HCT116 (cell line): ENCODE data around the gene PTPN2. TPM values are rescaled to one million over a fixed set of nuclear protein-coding genes. Genes with fewer than 3 reads are reported as not detected.

Experiments
- ATAC-seq: fragments of 200-7000 bp; cut with Tn5 transposase; 2 replicates; pipeline ENCODE4 v1.9.1; 2020; ENCODE audit warnings: mild to moderate bottlenecking, moderate library complexity
- BruUV-seq: library from RNA; stranded (reverse); fragments of 400-500 nt; replicated peaks from 2 replicates; lab custom pipeline; 2021; lab: Mats Ljungman, UMichigan
- CTCF ChIA-PET: fragments of 300-600 bp; sonication (Branson Sonifier 250); formaldehyde crosslinking; loops from one replicate; lab custom pipeline; 2021; ENCODE audit warnings: antibody characterized with exemption; lab: Charles Lee
- POLR2A ChIA-PET: fragments of 300-600, 350-600 bp; sonication (Branson Sonifier 250); formaldehyde crosslinking; loops from one replicate; lab custom pipeline; 2021; ENCODE audit warnings: antibody characterized with exemption; lab: Charles Lee
- RAD21 ChIA-PET, 2 experiments: fragments of 300-600 bp; sonication (Branson Sonifier 250); formaldehyde crosslinking; loops; one replicate each; lab custom pipeline; 2023; ENCODE audit warnings: low total read pairs in 2 of 2; ENCODE audit not compliant: uncharacterized antibody in 2 of 2, unreplicated experiment in 2 of 2, low non-redundant PET in 1 of 2; lab: Charles Lee
- DNase-seq: peaks from one replicate; pipeline ENCODE4 v3.0.0-alpha.2; 2010; ENCODE audit warnings: low read depth, low spot score
- H2AFZ ChIP-seq: fragments of 200-600 bp; shearing (Covaris generic), sonication (generic); 2 replicates; pipeline ENCODE4 v1.6.1; 2017; ENCODE audit warnings: low read depth, mixed run types, mixed read lengths, antibody characterized with exemption, low read length; ENCODE audit not compliant: poor library complexity, severe bottlenecking
- H3K27ac ChIP-seq: 2 replicates; pipeline ENCODE4 v1.5.1; 2012; ENCODE audit warnings: low read depth, low read length
- H3K27me3 ChIP-seq: fragments of 200-600 bp; sonication (generic); 2 replicates; pipeline ENCODE4 v1.6.1; 2016; ENCODE audit warnings: mixed run types, low read length, mixed read lengths; ENCODE audit not compliant: insufficient read depth
- H3K36me3 ChIP-seq, 2 experiments: fragments of 200-500 bp in 1 of 2; fragments of 200-600 bp in 1 of 2; sonication (Bioruptor generic) in 1 of 2; sonication (generic) in 1 of 2; 2 replicates each; pipeline versions ENCODE4 v1.5.1 to v1.6.1; 2014 to 2016; ENCODE audit warnings: low read length in 2 of 2, inconsistent platforms in 1 of 2, mixed read lengths in 1 of 2, mixed run types in 1 of 2; ENCODE audit not compliant: insufficient read depth in 2 of 2, control insufficient read depth in 1 of 2
- H3K4me1 ChIP-seq, 2 experiments: fragments of 200-600 bp in 1 of 2; sonication (generic) in 1 of 2; 2 replicates each; pipeline versions ENCODE4 v1.5.1 to v1.6.1; 2012 to 2017; ENCODE audit warnings: low read length in 2 of 2, inconsistent platforms in 1 of 2, mild to moderate bottlenecking in 1 of 2, mixed read lengths in 1 of 2, mixed run types in 1 of 2, moderate library complexity in 1 of 2; ENCODE audit not compliant: insufficient read depth in 2 of 2, control insufficient read depth in 1 of 2
- H3K4me2 ChIP-seq: fragments of 200-600 bp; sonication (generic); 2 replicates; pipeline ENCODE4 v1.6.1; 2017; ENCODE audit warnings: mixed run types, low read length, mixed read lengths
- H3K4me3 ChIP-seq, 2 experiments: fragments of 200-600 bp in 1 of 2; sonication (generic) in 1 of 2; replicated peaks in 1 of 2; 2 replicates each; pipeline ENCODE4 v1.5.1; 2011 to 2016; ENCODE audit warnings: low read length in 2 of 2, control low read depth in 1 of 2, low read depth in 1 of 2, mild to moderate bottlenecking in 1 of 2, mixed read lengths in 1 of 2, mixed run types in 1 of 2
- H3K79me2 ChIP-seq: fragments of 200-600 bp; sonication (generic); 2 replicates; pipeline ENCODE4 v1.6.1; 2017; ENCODE audit warnings: mild to moderate bottlenecking, mixed run types, low read length, moderate library complexity, mixed read lengths; ENCODE audit not compliant: insufficient read depth
- H3K9ac ChIP-seq: fragments of 200-600 bp; sonication (generic); 2 replicates; pipeline ENCODE4 v1.6.1; 2016; ENCODE audit warnings: low read length, mixed read lengths
- H3K9me2 ChIP-seq: fragments of 200-600 bp; sonication (generic), shearing (Covaris generic); 2 replicates; pipeline ENCODE4 v1.6.1; 2017; ENCODE audit warnings: mixed run types, mild to moderate bottlenecking, moderate library complexity; ENCODE audit not compliant: insufficient read depth
- H3K9me3 ChIP-seq, 2 experiments: fragments of 200-500 bp in 1 of 2; fragments of 200-600 bp in 1 of 2; sonication (Bioruptor generic) in 1 of 2; sonication (generic) in 1 of 2; 2 replicates each; pipeline ENCODE4 v1.6.1; 2014 to 2017; ENCODE audit warnings: low read length in 2 of 2, mixed read lengths in 2 of 2, inconsistent platforms in 1 of 2, low read depth in 1 of 2, mild to moderate bottlenecking in 1 of 2, mixed run types in 1 of 2, moderate library complexity in 1 of 2; ENCODE audit not compliant: control insufficient read depth in 1 of 2, insufficient read depth in 1 of 2
- H4K20me1 ChIP-seq: fragments of 200-600 bp; sonication (generic), shearing (Covaris generic); 2 replicates; pipeline ENCODE4 v1.6.1; 2017; ENCODE audit warnings: mixed run types, mild to moderate bottlenecking, moderate library complexity; ENCODE audit not compliant: insufficient read depth
- CBX3 ChIP-seq: IDR thresholded peaks from 2 replicates; pipeline ENCODE4 v1.6.1; 2012; ENCODE audit warnings: low read depth
- EGR1 ChIP-seq: IDR thresholded peaks from 2 replicates; pipeline ENCODE4 v1.6.1; 2012; ENCODE audit warnings: low read depth
- EZH2 ChIP-seq: fragments of 200-600 bp; sonication (generic); IDR thresholded peaks from 2 replicates; pipeline ENCODE4 v1.6.1; 2017; ENCODE audit warnings: antibody characterized with exemption, mixed run types
- EZH2phosphoT487 ChIP-seq: fragments of 200-600 bp; IDR thresholded peaks from 2 replicates; pipeline ENCODE4 v1.6.1; 2018; ENCODE audit warnings: antibody characterized with exemption, borderline replicate concordance
- RAD21 ChIP-seq: IDR thresholded peaks from 2 replicates; pipeline ENCODE4 v1.6.1; 2012; ENCODE audit warnings: low read depth, mild to moderate bottlenecking
- SIN3A ChIP-seq: IDR thresholded peaks from 2 replicates; pipeline ENCODE4 v1.6.1; 2012; ENCODE audit warnings: low read depth
- TCF7L2 ChIP-seq: IDR thresholded peaks from 2 replicates; pipeline ENCODE4 v1.7.0; 2011; ENCODE audit warnings: borderline replicate concordance, inconsistent platforms; ENCODE audit not compliant: insufficient read depth, insufficient read length; ENCODE audit errors: extremely low read depth
- YY1 ChIP-seq: IDR thresholded peaks from 2 replicates; pipeline ENCODE4 v1.6.1; 2011; ENCODE audit warnings: low read length, low read depth, moderate library complexity, mild to moderate bottlenecking; ENCODE audit not compliant: insufficient replicate concordance; ENCODE audit errors: extremely low read depth
- intact Hi-C: fragments of 100-400 bp; cut with micrococcal nuclease; formaldehyde crosslinking; loops from 2 replicates; pipeline ENCODE4 v1.10.0; 2022
- total RNA-seq: library from RNA; stranded (reverse); gene quantifications from one replicate; pipeline ENCODE4 v1.2.1, GENCODE V29; 2021; ENCODE audit not compliant: unreplicated experiment
- TF ChIP-seq, protein P1 (sequence below): IDR thresholded peaks from 2 replicates; pipeline ENCODE4 v1.6.1; 2011; ENCODE audit warnings: mild to moderate bottlenecking, low read length, moderate library complexity; ENCODE audit not compliant: insufficient replicate concordance; ENCODE audit errors: extremely low read depth
- TF ChIP-seq, protein P2 (sequence below): IDR thresholded peaks from 2 replicates; pipeline ENCODE4 v1.6.1; 2012; ENCODE audit warnings: low read depth
- TF ChIP-seq, protein P3 (sequence below), 3 experiments: fragments of 200-600 bp in 1 of 3; sonication (generic) in 1 of 3; IDR thresholded peaks in 2 of 3; conservative IDR thresholded peaks in 1 of 3; 2 replicates each; pipeline ENCODE4 v1.5.1; 2012 to 2017; ENCODE audit warnings: low read depth in 2 of 3, low read length in 2 of 3, antibody characterized with exemption in 1 of 3, borderline replicate concordance in 1 of 3, control low read depth in 1 of 3, mild to moderate bottlenecking in 1 of 3, mixed read lengths in 1 of 3, mixed run types in 1 of 3, moderate library complexity in 1 of 3; ENCODE audit not compliant: insufficient read depth in 1 of 3

PTPN2 gene
- total RNA-seq, 1 experiment from 2014 or later: 50.3 TPM

DNA sequence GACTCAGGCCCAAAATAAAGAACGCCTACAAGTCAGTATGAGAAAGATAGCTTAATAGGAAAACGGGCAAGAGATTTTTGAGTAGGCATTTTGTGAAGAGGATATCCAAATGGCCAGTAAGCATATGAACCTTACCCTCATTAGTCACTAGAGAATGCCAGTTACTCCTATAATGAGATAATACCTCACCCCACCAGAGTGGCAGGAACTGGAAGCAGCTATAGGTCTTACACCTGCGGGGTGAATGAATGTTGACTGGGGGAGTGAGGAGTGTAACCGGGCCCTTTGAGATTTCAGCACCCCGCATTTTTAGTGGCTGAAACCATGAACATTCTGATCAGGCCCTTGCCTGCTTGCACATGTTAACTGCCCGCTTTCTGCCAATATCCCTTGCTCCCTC is 7.5 kb upstream of the PTPN2 start:
- TF ChIP-seq EZH2 (no peak), TCF7L2 (no peak), EZH2phosphoT487 (no peak), RAD21 (no peak), YY1 (no peak), EGR1 (no peak), SIN3A (no peak), CBX3 (no peak)
- TF ChIP-seq, protein P1, sequence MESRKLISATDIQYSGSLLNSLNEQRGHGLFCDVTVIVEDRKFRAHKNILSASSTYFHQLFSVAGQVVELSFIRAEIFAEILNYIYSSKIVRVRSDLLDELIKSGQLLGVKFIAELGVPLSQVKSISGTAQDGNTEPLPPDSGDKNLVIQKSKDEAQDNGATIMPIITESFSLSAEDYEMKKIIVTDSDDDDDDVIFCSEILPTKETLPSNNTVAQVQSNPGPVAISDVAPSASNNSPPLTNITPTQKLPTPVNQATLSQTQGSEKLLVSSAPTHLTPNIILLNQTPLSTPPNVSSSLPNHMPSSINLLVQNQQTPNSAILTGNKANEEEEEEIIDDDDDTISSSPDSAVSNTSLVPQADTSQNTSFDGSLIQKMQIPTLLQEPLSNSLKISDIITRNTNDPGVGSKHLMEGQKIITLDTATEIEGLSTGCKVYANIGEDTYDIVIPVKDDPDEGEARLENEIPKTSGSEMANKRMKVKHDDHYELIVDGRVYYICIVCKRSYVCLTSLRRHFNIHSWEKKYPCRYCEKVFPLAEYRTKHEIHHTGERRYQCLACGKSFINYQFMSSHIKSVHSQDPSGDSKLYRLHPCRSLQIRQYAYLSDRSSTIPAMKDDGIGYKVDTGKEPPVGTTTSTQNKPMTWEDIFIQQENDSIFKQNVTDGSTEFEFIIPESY: no peak
- TF ChIP-seq, protein P2, sequence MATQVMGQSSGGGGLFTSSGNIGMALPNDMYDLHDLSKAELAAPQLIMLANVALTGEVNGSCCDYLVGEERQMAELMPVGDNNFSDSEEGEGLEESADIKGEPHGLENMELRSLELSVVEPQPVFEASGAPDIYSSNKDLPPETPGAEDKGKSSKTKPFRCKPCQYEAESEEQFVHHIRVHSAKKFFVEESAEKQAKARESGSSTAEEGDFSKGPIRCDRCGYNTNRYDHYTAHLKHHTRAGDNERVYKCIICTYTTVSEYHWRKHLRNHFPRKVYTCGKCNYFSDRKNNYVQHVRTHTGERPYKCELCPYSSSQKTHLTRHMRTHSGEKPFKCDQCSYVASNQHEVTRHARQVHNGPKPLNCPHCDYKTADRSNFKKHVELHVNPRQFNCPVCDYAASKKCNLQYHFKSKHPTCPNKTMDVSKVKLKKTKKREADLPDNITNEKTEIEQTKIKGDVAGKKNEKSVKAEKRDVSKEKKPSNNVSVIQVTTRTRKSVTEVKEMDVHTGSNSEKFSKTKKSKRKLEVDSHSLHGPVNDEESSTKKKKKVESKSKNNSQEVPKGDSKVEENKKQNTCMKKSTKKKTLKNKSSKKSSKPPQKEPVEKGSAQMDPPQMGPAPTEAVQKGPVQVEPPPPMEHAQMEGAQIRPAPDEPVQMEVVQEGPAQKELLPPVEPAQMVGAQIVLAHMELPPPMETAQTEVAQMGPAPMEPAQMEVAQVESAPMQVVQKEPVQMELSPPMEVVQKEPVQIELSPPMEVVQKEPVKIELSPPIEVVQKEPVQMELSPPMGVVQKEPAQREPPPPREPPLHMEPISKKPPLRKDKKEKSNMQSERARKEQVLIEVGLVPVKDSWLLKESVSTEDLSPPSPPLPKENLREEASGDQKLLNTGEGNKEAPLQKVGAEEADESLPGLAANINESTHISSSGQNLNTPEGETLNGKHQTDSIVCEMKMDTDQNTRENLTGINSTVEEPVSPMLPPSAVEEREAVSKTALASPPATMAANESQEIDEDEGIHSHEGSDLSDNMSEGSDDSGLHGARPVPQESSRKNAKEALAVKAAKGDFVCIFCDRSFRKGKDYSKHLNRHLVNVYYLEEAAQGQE: no peak
- TF ChIP-seq, protein P3, sequence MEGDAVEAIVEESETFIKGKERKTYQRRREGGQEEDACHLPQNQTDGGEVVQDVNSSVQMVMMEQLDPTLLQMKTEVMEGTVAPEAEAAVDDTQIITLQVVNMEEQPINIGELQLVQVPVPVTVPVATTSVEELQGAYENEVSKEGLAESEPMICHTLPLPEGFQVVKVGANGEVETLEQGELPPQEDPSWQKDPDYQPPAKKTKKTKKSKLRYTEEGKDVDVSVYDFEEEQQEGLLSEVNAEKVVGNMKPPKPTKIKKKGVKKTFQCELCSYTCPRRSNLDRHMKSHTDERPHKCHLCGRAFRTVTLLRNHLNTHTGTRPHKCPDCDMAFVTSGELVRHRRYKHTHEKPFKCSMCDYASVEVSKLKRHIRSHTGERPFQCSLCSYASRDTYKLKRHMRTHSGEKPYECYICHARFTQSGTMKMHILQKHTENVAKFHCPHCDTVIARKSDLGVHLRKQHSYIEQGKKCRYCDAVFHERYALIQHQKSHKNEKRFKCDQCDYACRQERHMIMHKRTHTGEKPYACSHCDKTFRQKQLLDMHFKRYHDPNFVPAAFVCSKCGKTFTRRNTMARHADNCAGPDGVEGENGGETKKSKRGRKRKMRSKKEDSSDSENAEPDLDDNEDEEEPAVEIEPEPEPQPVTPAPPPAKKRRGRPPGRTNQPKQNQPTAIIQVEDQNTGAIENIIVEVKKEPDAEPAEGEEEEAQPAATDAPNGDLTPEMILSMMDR (IDR thresholded peaks at IDR 0.05 in 2 of 3, conservative IDR thresholded peaks at IDR 0.05 in 1 of 3; ENCODE audit: borderline replicate concordance in 1 of 3, insufficient read depth in 1 of 3, low read depth in 2 of 3, low read length in 2 of 3): no peak
- no TSS peak for BruUV-seq
- DNase-seq (no peak), ATAC-seq (no peak)
- Histone ChIP-seq H3K9me2 (no peaks in the 10 kb centered on the region), H3K27me3 (no peaks in the 10 kb centered on the region), H3K4me3 (no peak overlapping the region), H3K36me3 (no peaks in the 10 kb centered on the region), H3K79me2 (no peaks in the 10 kb centered on the region), H3K4me2 (no peak overlapping the region), H3K4me1 (no peaks in the 10 kb centered on the region), H3K27ac (no peak overlapping the region), H4K20me1 (no peaks in the 10 kb centered on the region), H3K9ac (no peak overlapping the region), H2AFZ (no peak overlapping the region), H3K9me3 (no peaks in the 10 kb centered on the region)
- ChIA-PET POLR2A (no interaction called here), RAD21 (no interaction called here), CTCF (interaction anchor here (1.3 kb wide), 1 partner anchor 43 kb away, joined by 3 read pairs; no protein-coding TSS in a partner anchor)
- intact Hi-C loops: no loop called here
